Measurements from ENCODE around the gene TMX1. TPM values are rescaled to one million over a fixed set of nuclear protein-coding genes. Genes with fewer than 3 reads are reported as not detected.
"Not testable (repeated sequence)": the region's sequence is repeated elsewhere in the genome, so short reads cannot be mapped to it uniquely, and the experiment has no call there.

TMX1 gene
- total and polyA plus RNA-seq, 2 experiments from 2014 or later, result 61.5 to 126 TPM

- no peak for TF ChIP-seq REST (IDR thresholded peaks at IDR 0.05; ENCODE audit: unreplicated experiment)
Measured at GRCh38 chr14:51216602-51217001, 23.4 kb upstream of the TMX1 start (continued).

- no peak for ATAC-seq
- peak; percentile 57 for DNase-seq (ENCODE audit: low spot score)
- Histone ChIP-seq H3K9me2 (ENCODE audit: insufficient read depth) (no peaks in the 10 kb centered on the region), H3K4me2 (no peak overlapping the region), H4K20me1 (replicated peaks; ENCODE audit: insufficient read depth) (no peaks in the 10 kb centered on the region), H3K27me3 (ENCODE audit: insufficient read depth) (no peaks in the 10 kb centered on the region), H3K4me1 (ENCODE audit: insufficient read depth) (no peaks in the 10 kb centered on the region), H3K79me2 (replicated peaks; ENCODE audit: insufficient read depth) (no peaks in the 10 kb centered on the region), H3K4me3 (no peak overlapping the region), H3K36me3 (ENCODE audit: insufficient read depth) (0 out of 2 replicates have a peak, but pooled peaks cover 5% of the 10 kb centered on the region), H3K27ac (ENCODE audit: low read depth) (no peak overlapping the region), H3F3A (replicated peaks; ENCODE audit: low read depth) (no peaks in the 10 kb centered on the region), H2AFZ (no peak overlapping the region)
- H3K36me3 Mint-ChIP-seq (ENCODE audit: low read depth), result peaks cover 22% of the 10 kb centered on the region
- H3K4me3 Mint-ChIP-seq, result no peak overlapping the region
- TF ChIP-seq ZNF331 (CRISPR knock-in tag; IDR thresholded peaks at IDR 0.05; ENCODE audit: low read depth) (no peak), CTCF (conservative IDR thresholded peaks at IDR 0.05; ENCODE audit: low read depth in 2 of 2) (peak; percentile 58 to 88)
- H3K9me3 Mint-ChIP-seq, result peaks cover 29% of the 10 kb centered on the region
- H3K27me3 Mint-ChIP-seq (ENCODE audit: insufficient read depth, low read depth, poor library complexity), result no peaks in the 10 kb centered on the region
- H3K4me1 Mint-ChIP-seq, result no peaks in the 10 kb centered on the region
- no peak overlapping the region for H3K27ac Mint-ChIP-seq
Measured at GRCh38 chr14:51219473-51220448, 20.3 kb upstream of the TMX1 start.

GRCh38 chr14:51223463-51223862 is 16.6 kb upstream of the TMX1 start:
- not testable (repeated sequence) for H3K79me2 ChIP-seq (replicated peaks; ENCODE audit: insufficient read depth); H3K27me3 Mint-ChIP-seq (ENCODE audit: insufficient read depth, low read depth, poor library complexity)
- peaks cover 22% of the 10 kb centered on the region for H3K36me3 Mint-ChIP-seq (ENCODE audit: low read depth)

More at GRCh38 chr14:51223463-51223862, 16.6 kb upstream of the TMX1 start:
- not testable (repeated sequence) for H3F3A ChIP-seq (replicated peaks; ENCODE audit: low read depth); H3K27ac Mint-ChIP-seq; H2AFZ ChIP-seq; H3K4me3 Mint-ChIP-seq; H3K4me2 ChIP-seq; H3K36me3 ChIP-seq (ENCODE audit: insufficient read depth); DNase-seq (ENCODE audit: low spot score); H3K4me3 ChIP-seq; H4K20me1 ChIP-seq (replicated peaks; ENCODE audit: insufficient read depth); H3K27me3 ChIP-seq (ENCODE audit: insufficient read depth); H3K9me2 ChIP-seq (ENCODE audit: insufficient read depth); H3K27ac ChIP-seq (ENCODE audit: low read depth); ATAC-seq; H3K4me1 Mint-ChIP-seq; H3K4me1 ChIP-seq (ENCODE audit: insufficient read depth)
- peaks cover 29% of the 10 kb centered on the region for H3K9me3 Mint-ChIP-seq

Measured in GM23338 (cell line).